Adrenal gland (tissue), 12 donors: ENCODE measurements around the gene PDE3A. TPM values are rescaled to one million over a fixed set of nuclear protein-coding genes. Genes with fewer than 3 reads are reported as not detected.

Source experiments
- DNase-seq, 7 donors: peaks; one replicate each; pipeline ENCODE4 v3.0.0-alpha.2; 2019 to 2020
- H3K27ac ChIP-seq, 5 donors: fragments of 200-600 bp; sonication (generic) in 4 of 5; 1 replicate in 3 of 5; 2 replicates in 2 of 5; pipeline versions ENCODE4 v1.5.1 to v1.8.0; 2016 to 2020; ENCODE audit warnings: mild to moderate bottlenecking in 1 of 5
- H3K27me3 ChIP-seq: fragments of 200-600 bp; 2 replicates; pipeline ENCODE4 v1.8.0; 2021
- H3K36me3 ChIP-seq, 2 donors: fragments of 200-600 bp; replicated peaks in 1 of 2; 1 replicate in 1 of 2; 2 replicates in 1 of 2; pipeline versions ENCODE4 v1.5.1 to v1.8.0; 2018 to 2022
- H3K4me1 ChIP-seq, 2 donors: fragments of 200-600 bp; replicated peaks in 1 of 2; 1 replicate in 1 of 2; 2 replicates in 1 of 2; pipeline versions ENCODE4 v1.5.1 to v1.8.0; 2018 to 2021
- H3K4me3 ChIP-seq, 4 donors: fragments of 200-600 bp; sonication (generic) in 3 of 4; one replicate each; pipeline ENCODE4 v1.5.1; 2016 to 2018
- H3K9me3 ChIP-seq, 3 donors: fragments of 200-600 bp; sonication (generic) in 1 of 3; replicated peaks in 1 of 3; 1 replicate in 2 of 3; 2 replicates in 1 of 3; pipeline versions ENCODE4 v1.5.1 to v1.8.0; 2016 to 2021
- POLR2A ChIP-seq, 2 donors: fragments of 450-650 bp; IDR thresholded peaks; one replicate each; pipeline ENCODE4 v1.6.1; 2017; ENCODE audit warnings: antibody characterized with exemption in 2 of 2, mild to moderate bottlenecking in 2 of 2, moderate library complexity in 1 of 2
- WGBS, 4 donors: extraction: QIAGEN DNeasy Blood & Tissue Kit in 2 of 4; methylation state at CpG; one replicate each; pipeline versions ENCODE4 v1.1.5 to v1.1.7; 2013 to 2017; 5-methylcytosine and 5-hydroxymethylcytosine counted together
- intact Hi-C, 2 donors: fragments of 100-400 bp; cut with DNase I; formaldehyde crosslinking; loops; one replicate each; pipeline versions ENCODE4 v1.14.1 to v1.15.0; 2022 to 2023
- polyA plus RNA-seq, 3 donors: library from polyadenylated mRNA; stranded (reverse); fragments of 200-250 nt in 2 of 3; fragments of 350-450 nt in 1 of 3; fragmentation: Illumina TruSeq in 1 of 3; extraction: RNeasy Lipid Tissue Mini Kit (QIAGEN cat#74804) in 1 of 3; gene quantifications; one replicate each; pipeline ENCODE4 v1.2.3, GENCODE V29; 2013 to 2014
- total RNA-seq, 9 donors: library from RNA; depleted of rRNA in 4 of 9; stranded (reverse); fragments of >200 nt in 4 of 9; fragments of 120-200 nt in 1 of 9; fragmentation: NEBNext Ultra II Directional in 1 of 9; extraction: Animal tissue kit (Norgen Biotek cat#: 25700) in 1 of 9; gene quantifications; one replicate each; pipeline versions ENCODE4 v1.1.0 to v1.2.4, GENCODE V29; 2013 to 2023
- TF ChIP-seq, protein P1 (sequence below), 6 experiments: fragments of 450-650 bp in 4 of 6; fragments of 200-600 bp in 2 of 6; sonication (generic) in 1 of 6; IDR thresholded peaks; 1 replicate in 5 of 6; 2 replicates in 1 of 6; pipeline versions ENCODE4 v1.5.1 to v1.8.0; 2016 to 2021; ENCODE audit warnings: antibody characterized with exemption in 6 of 6, mild to moderate bottlenecking in 2 of 6, moderate library complexity in 1 of 6
- donor health status: healthy with polysubstance abuse.
- donor health status: Bipolar disorder and iron deficiency.
- donor health status: DM: yes; HTN: yes; CAD: no.
- donor health status: DM: no; HTN: no; CAD: no.
- donor health status: DM: no; HTN: no; CAD: no.
- donor health status: DM: yes; HTN: yes; CAD: no.

Gene PDE3A
- total and polyA plus RNA-seq, 12 donors = 0.61 to 4.6 (median 1.4) TPM

DNA sequence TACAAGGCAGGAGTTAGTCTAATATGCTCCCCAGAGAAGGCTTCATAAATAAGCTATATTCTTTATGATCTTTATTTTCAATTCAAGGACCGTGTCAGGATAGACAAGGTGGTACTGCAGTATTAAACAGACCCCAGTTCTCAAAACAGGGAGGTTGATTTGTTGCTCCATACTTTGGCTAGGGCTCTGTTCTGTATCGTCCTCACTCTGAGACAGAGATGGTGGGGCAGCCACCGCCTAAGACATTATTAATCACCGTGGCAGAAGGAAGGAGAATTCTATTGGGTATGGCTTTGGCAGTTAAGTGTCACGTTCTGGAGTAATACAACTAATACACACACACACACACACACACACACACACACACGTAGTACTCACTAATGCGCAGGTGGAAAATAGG is 209.8 kb downstream of the PDE3A start:
- TF ChIP-seq, protein P1, sequence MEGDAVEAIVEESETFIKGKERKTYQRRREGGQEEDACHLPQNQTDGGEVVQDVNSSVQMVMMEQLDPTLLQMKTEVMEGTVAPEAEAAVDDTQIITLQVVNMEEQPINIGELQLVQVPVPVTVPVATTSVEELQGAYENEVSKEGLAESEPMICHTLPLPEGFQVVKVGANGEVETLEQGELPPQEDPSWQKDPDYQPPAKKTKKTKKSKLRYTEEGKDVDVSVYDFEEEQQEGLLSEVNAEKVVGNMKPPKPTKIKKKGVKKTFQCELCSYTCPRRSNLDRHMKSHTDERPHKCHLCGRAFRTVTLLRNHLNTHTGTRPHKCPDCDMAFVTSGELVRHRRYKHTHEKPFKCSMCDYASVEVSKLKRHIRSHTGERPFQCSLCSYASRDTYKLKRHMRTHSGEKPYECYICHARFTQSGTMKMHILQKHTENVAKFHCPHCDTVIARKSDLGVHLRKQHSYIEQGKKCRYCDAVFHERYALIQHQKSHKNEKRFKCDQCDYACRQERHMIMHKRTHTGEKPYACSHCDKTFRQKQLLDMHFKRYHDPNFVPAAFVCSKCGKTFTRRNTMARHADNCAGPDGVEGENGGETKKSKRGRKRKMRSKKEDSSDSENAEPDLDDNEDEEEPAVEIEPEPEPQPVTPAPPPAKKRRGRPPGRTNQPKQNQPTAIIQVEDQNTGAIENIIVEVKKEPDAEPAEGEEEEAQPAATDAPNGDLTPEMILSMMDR (IDR thresholded peaks at IDR 0.05) = no peak
- no peak for TF ChIP-seq POLR2A (IDR thresholded peaks at IDR 0.05)
- intact Hi-C loops = no loop called here
- H3K27ac ChIP-seq = no peak overlapping the region
- H3K4me3 ChIP-seq = no peak overlapping the region
- H3K4me1 ChIP-seq = no peaks in the 10 kb centered on the region
- no peak for DNase-seq
- no peaks in the 10 kb centered on the region for H3K27me3 ChIP-seq
- no peaks in the 10 kb centered on the region for H3K36me3 ChIP-seq
- H3K9me3 ChIP-seq = no peaks in the 10 kb centered on the region
- WGBS, 4 donors = 62 to 69% (median 66%) methylated on average over 7 of the region's 7 CpGs

DNA sequence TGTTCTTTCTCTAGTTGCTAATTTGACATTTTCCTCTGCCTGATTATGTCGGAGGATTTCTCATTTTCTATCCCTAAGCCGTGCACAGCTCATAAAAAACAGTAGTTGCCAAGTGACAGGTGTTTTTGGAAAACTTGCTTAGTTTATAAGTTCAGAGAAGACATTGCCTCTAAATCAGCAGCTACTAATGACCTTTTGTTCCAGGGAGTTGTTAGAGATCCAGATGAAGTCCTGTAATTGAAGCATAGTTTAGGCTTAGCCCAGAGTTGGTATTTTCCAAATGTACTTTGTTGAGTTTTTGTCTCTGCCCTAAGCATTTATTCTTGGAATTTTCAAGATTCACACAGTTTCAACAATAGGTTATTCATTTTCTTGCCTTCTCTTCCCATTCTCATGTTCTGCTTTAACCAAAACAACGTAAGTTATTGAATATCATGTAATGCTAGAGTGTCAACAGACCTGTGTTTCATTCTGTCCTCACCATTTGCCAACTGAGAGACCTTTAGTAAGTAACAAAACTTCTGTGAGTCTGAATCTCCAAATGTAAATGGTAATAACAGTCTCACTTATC is 216.8 kb downstream of the PDE3A start:
- no peaks in the 10 kb centered on the region for H3K9me3 ChIP-seq
- no peak overlapping the region for H3K4me3 ChIP-seq
- TF ChIP-seq, protein P1 (IDR thresholded peaks at IDR 0.05) = no peak
- TF ChIP-seq POLR2A (IDR thresholded peaks at IDR 0.05) = no peak
- no peaks in the 10 kb centered on the region for H3K36me3 ChIP-seq
- DNase-seq = no peak
- intact Hi-C loops = no loop called here
- WGBS, 4 donors = 39 to 66% (median 50%) methylated on average over 3 of the region's 3 CpGs
- H3K4me1 ChIP-seq = no peaks in the 10 kb centered on the region
- no peak overlapping the region for H3K27ac ChIP-seq
- H3K27me3 ChIP-seq = no peaks in the 10 kb centered on the region

DNA sequence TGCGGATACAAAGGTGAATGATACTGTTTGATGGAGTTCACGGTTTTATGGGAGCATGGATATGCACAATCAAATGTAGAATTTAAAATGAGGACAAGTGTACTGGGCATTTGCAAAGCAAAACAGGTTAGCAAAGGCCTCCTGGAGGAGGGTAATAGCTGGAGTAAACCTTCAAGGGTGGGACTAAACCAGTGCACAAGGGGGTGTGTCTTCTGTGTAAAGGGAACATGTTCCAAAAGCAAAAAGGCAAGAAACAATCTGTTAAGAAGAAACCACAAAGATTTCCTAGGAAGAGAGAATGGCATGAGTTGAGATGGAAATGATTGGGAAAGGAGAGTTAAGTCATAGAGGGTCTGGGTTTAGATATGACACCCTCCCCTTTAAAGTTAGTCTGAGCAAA is 217.6 kb downstream of the PDE3A start:
- no peak overlapping the region for H3K27ac ChIP-seq
- TF ChIP-seq POLR2A (IDR thresholded peaks at IDR 0.05) = no peak
- TF ChIP-seq, protein P1 (IDR thresholded peaks at IDR 0.05) = no peak
- no peak for DNase-seq
- intact Hi-C loops = no loop called here
- no peaks in the 10 kb centered on the region for H3K9me3 ChIP-seq
- no peaks in the 10 kb centered on the region for H3K36me3 ChIP-seq
- no peak overlapping the region for H3K4me3 ChIP-seq
- no peaks in the 10 kb centered on the region for H3K27me3 ChIP-seq
- H3K4me1 ChIP-seq = no peaks in the 10 kb centered on the region
- WGBS, 4 donors = 77 to 85% (median 82%) methylated on average over 2 of the region's 2 CpGs

DNA sequence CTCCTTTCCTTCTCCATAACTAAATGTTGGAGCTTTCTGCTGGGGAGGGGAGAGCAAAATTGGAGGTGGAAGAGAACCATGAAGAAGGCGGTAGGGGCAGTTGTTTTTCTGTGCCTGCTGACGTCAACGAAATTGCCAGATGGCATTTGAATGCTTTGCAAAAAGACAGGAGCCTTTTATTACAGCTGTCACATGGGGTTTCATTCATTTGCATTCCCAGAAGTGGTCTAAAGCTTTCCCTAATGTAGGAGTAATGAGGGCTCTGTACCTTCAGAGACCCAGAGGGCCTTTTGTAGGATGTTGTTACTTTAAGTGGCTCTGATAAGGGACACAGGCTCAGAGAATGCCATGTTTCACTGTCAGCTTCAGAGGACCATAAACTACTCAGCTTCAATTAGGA is 219.7 kb downstream of the PDE3A start:
- TF ChIP-seq, protein P1 (IDR thresholded peaks at IDR 0.05) = no peak
- no peak for TF ChIP-seq POLR2A (IDR thresholded peaks at IDR 0.05)
- peak in 3 of 7 donors; percentile 17 to 79 (median 19) for DNase-seq
- no peaks in the 10 kb centered on the region for H3K36me3 ChIP-seq
- no peak overlapping the region for H3K4me3 ChIP-seq
- intact Hi-C loops = no loop called here
- no peaks in the 10 kb centered on the region for H3K4me1 ChIP-seq
- no peaks in the 10 kb centered on the region for H3K9me3 ChIP-seq
- no peaks in the 10 kb centered on the region for H3K27me3 ChIP-seq
- WGBS, 4 donors = 48 to 75% (median 64%) methylated on average over 3 of the region's 3 CpGs
- peak overlapping the region in 1 of 5 donors; percentile 59 for H3K27ac ChIP-seq
